ENCODE data around the gene KNDC1. TPM values are rescaled to one million over a fixed set of nuclear protein-coding genes. Genes with fewer than 3 reads are reported as not detected.

KNDC1 gene
- total RNA-seq = 0.15 and 0.17 TPM in 2 replicates

DNA sequence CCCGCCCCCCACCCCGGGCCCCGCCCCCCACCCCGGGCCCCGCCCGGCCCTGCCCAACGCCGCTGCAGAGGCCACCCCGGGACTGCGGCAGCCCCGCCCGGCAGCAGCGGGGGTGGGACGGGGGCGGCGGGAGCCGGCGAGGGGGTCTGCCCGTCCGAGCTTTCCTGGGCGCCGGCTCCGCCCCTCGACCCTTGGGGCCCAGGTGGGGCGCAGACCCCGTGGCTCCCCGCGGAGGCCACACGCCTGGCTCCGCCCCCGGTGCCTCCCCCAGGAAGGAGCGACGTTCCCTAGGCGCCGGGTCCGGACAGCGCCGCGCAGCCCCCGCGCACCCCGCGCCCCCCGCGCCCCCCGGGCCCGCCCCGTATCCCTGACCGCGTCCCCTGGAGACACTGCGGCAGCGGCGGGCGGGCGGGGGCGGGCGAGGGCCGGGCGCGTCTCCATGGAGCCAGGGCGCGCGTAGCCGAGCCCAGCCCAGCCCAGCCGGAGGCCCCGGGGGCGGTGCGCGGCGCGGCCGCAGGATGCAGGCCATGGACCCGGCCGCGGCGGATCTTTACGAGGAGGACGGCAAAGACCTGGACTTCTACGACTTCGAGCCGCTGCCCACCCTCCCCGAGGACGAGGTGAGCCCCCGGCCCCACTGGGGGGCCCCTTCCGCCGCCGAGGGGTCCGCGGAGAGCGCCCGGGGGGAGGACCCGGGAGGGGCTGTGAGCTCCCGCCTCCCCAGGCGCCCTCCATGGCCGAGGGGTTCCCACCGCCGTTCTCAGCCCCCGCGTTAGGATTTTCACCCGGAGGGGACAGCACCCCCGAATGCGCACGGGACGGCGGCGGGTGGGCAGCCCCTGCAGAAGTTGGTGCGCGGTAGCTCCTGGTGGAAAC, at the start of gene KNDC1:
KNDC1 (plus strand) TSS at position 270 of the 876 bp plus-strand sequence; CDS start at position 519, 249 bp downstream.

DNA sequence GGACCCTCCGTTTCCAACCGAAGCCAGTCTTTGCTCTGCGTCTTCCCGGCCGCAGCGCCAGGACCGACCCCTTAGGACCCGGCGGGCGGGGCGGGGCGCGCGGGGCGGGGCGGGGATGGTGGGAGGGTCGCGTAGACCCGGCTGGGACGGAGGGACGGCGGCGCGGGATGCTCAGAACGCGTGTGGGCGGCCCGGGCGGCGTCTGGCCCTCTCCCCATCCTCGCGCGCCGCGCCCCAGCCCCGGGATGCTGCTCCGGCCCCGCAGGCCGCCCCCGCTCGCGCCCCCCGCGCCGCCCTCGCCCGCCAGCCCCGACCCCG, 70.0 kb downstream of the KNDC1 start, which contains the start of gene UTF1:
UTF1 (plus strand) TSS at position 174 of the 318 bp plus-strand sequence; CDS start at position 246, 72 bp downstream.

DNA sequence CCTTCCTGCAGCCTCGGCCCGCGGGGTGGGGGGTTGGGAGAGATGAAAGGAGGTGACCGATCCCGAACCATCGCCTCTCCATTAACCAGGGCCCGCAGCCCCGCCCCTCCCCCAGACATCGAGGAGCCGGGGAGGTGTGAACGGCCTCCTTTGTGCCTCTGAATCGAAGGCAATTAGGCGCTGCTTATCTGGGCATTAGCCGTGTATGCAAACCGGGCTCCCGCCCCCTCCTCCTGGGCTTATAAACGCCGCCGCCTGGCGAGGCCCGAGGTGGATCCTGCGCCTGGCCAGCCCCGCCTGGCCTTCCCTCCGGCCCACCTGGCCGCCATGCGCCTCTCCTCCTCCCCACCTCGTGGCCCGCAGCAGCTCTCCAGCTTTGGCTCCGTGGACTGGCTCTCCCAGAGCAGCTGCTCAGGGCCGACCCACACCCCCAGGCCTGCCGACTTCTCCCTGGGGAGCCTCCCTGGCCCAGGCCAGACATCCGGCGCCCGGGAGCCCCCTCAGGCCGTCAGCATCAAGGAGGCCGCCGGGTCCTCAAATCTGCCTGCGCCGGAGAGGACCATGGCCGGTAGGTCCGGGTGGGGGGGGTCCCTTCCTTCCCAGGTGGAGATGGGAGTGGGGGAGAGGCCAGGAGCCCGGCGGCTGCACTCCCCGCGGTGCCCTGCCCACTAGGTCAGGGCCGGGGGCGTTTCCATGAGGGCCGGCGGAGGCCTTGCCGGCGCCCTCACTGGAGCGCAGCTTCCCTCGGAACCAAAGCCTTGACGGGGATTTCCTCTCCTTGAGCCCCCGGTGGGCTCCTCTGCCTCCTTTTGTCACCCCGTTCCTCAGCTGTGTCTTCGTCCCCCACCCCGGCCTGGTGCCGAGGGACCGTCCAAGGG, 77.8 kb downstream of the KNDC1 start, which contains the start of gene VENTX:
VENTX (plus strand) TSS at position 268 of the 878 bp plus-strand sequence; CDS start at position 328, 60 bp downstream.

Other genes with a start within 250 kb of the KNDC1 start
- 1.6 and 3.9 TPM in 2 replicates for gene CFAP46, start 217.6 kb upstream of the KNDC1 start, total RNA-seq
- gene ADGRA1, start 72.3 kb upstream of the KNDC1 start, total RNA-seq = not detected in 2 replicates
- gene UTF1, start 70.0 kb downstream of the KNDC1 start, total RNA-seq = not detected in 2 replicates
- not detected in 2 replicates for gene VENTX, start 77.6 kb downstream of the KNDC1 start, total RNA-seq
- gene ADAM8, start 116.6 kb downstream of the KNDC1 start, total RNA-seq = 1.2 and 2.0 TPM in 2 replicates
- gene TUBGCP2, start 148.7 kb downstream of the KNDC1 start, total RNA-seq = 60.2 and 62.2 TPM in 2 replicates
- 59.2 and 59.7 TPM in 2 replicates for gene ZNF511, start 148.7 kb downstream of the KNDC1 start, total RNA-seq
- 1.0 TPM in 1 of 2 replicates, not detected in the other for gene CALY, start 176.7 kb downstream of the KNDC1 start, total RNA-seq
- gene PRAP1, start 187.2 kb downstream of the KNDC1 start, total RNA-seq = not detected in 2 replicates
- gene FUOM, start 197.8 kb downstream of the KNDC1 start, total RNA-seq = 24.9 and 32.7 TPM in 2 replicates
- gene ECHS1, start 213.1 kb downstream of the KNDC1 start, total RNA-seq = 94.8 and 105 TPM in 2 replicates
- 4.4 and 4.6 TPM in 2 replicates for gene PAOX, start 219.0 kb downstream of the KNDC1 start, total RNA-seq
- gene MTG1, start 233.9 kb downstream of the KNDC1 start, total RNA-seq = 34.3 and 34.8 TPM in 2 replicates